ENCODE data around the gene S100A10. TPM values are rescaled to one million over a fixed set of nuclear protein-coding genes. Genes with fewer than 3 reads are reported as not detected.

S100A10 gene
- total and polyA plus RNA-seq, 2 donors from 2014 or later, result 467 to 500 TPM

- Histone ChIP-seq H3K4me1 (ENCODE audit: control insufficient read depth in 2 of 3, insufficient read depth in 2 of 3, low read depth in 1 of 3, low read length in 3 of 3) (no peaks in the 10 kb centered on the region), H3K9me3 (ENCODE audit: control insufficient read depth in 2 of 3, insufficient read depth in 1 of 3, low read length in 3 of 3) (no peaks in the 10 kb centered on the region), H3K36me3 (ENCODE audit: control insufficient read depth in 2 of 3, insufficient read depth in 3 of 3, low read length in 3 of 3) (peaks cover 0 to 2% (median 0%) of the 10 kb centered on the region in 3 donors), H3K9ac (ENCODE audit: low read length in 3 of 3) (no peak overlapping the region), H3K27me3 (ENCODE audit: control insufficient read depth, insufficient read depth, low read length) (no peaks in the 10 kb centered on the region), H3K27ac (ENCODE audit: low read depth in 2 of 2, low read length in 2 of 2) (no peak overlapping the region), H3K4me3 (ENCODE audit: low read length in 3 of 3) (no peak overlapping the region)
- intact Hi-C loops (cut with DNase I), result no loop called here
- DNase-seq, result no peak
- FAIRE-seq, result no peak
- TF ChIP-seq, protein P1, sequence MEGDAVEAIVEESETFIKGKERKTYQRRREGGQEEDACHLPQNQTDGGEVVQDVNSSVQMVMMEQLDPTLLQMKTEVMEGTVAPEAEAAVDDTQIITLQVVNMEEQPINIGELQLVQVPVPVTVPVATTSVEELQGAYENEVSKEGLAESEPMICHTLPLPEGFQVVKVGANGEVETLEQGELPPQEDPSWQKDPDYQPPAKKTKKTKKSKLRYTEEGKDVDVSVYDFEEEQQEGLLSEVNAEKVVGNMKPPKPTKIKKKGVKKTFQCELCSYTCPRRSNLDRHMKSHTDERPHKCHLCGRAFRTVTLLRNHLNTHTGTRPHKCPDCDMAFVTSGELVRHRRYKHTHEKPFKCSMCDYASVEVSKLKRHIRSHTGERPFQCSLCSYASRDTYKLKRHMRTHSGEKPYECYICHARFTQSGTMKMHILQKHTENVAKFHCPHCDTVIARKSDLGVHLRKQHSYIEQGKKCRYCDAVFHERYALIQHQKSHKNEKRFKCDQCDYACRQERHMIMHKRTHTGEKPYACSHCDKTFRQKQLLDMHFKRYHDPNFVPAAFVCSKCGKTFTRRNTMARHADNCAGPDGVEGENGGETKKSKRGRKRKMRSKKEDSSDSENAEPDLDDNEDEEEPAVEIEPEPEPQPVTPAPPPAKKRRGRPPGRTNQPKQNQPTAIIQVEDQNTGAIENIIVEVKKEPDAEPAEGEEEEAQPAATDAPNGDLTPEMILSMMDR (IDR thresholded peaks at IDR 0.05; ENCODE audit: borderline replicate concordance, extremely low read depth, insufficient read depth), result no peak
Observed at GRCh38 chr1:152026895-152027294, 33.2 kb upstream of the S100A10 start.

GRCh38 chr1:152024223-152024622 lies 30.6 kb upstream of the S100A10 start:
- no peak for FAIRE-seq
- no peak overlapping the region for H3K27ac ChIP-seq (ENCODE audit: low read depth in 2 of 2, low read length in 2 of 2)

GRCh38 chr1:152023221-152023620 lies 29.6 kb upstream of the S100A10 start:
- no peak overlapping the region for H3K4me3 ChIP-seq (ENCODE audit: low read length in 3 of 3)
- no peak for FAIRE-seq

More at GRCh38 chr1:152024223-152024622, 30.6 kb upstream of the S100A10 start:
- Histone ChIP-seq H3K4me1 (ENCODE audit: control insufficient read depth in 2 of 3, insufficient read depth in 2 of 3, low read depth in 1 of 3, low read length in 3 of 3) (no peaks in the 10 kb centered on the region), H3K36me3 (ENCODE audit: control insufficient read depth in 2 of 3, insufficient read depth in 3 of 3, low read length in 3 of 3) (no peaks in the 10 kb centered on the region), H3K9me3 (ENCODE audit: control insufficient read depth in 2 of 3, insufficient read depth in 1 of 3, low read length in 3 of 3) (no peaks in the 10 kb centered on the region), H3K27me3 (ENCODE audit: control insufficient read depth, insufficient read depth, low read length) (no peaks in the 10 kb centered on the region), H3K9ac (ENCODE audit: low read length in 3 of 3) (no peak overlapping the region), H3K4me3 (ENCODE audit: low read length in 3 of 3) (no peak overlapping the region)
- TF ChIP-seq, protein P1 (IDR thresholded peaks at IDR 0.05; ENCODE audit: borderline replicate concordance, extremely low read depth, insufficient read depth), result no peak
- intact Hi-C loops (cut with DNase I), result no loop called here
- DNase-seq, result no peak

More at GRCh38 chr1:152023221-152023620, 29.6 kb upstream of the S100A10 start:
- intact Hi-C loops (cut with DNase I), result no loop called here
- Histone ChIP-seq H3K9me3 (ENCODE audit: control insufficient read depth in 2 of 3, insufficient read depth in 1 of 3, low read length in 3 of 3) (no peaks in the 10 kb centered on the region), H3K9ac (ENCODE audit: low read length in 3 of 3) (no peak overlapping the region), H3K27ac (ENCODE audit: low read depth in 2 of 2, low read length in 2 of 2) (no peak overlapping the region), H3K4me1 (ENCODE audit: control insufficient read depth in 2 of 3, insufficient read depth in 2 of 3, low read depth in 1 of 3, low read length in 3 of 3) (no peaks in the 10 kb centered on the region), H3K27me3 (ENCODE audit: control insufficient read depth, insufficient read depth, low read length) (no peaks in the 10 kb centered on the region), H3K36me3 (ENCODE audit: control insufficient read depth in 2 of 3, insufficient read depth in 3 of 3, low read length in 3 of 3) (no peaks in the 10 kb centered on the region)
- TF ChIP-seq, protein P1 (IDR thresholded peaks at IDR 0.05; ENCODE audit: borderline replicate concordance, extremely low read depth, insufficient read depth), result no peak
- DNase-seq, result no peak

All from kidney (tissue), 14 donors.